Measurements from ENCODE around the gene ATP4A.

Gene ATP4A

GRCh38 chr19:35522745-35523327, 40.6 kb downstream of the ATP4A start:
- DNase-seq: no peak

GRCh38 chr19:35521124-35521743, 42.2 kb downstream of the ATP4A start:
- DNase-seq: no peak

- no peak for DNase-seq
Measured at GRCh38 chr19:35519291-35519690, 44.2 kb downstream of the ATP4A start.

- DNase-seq: no peak
Measured at GRCh38 chr19:35518313-35518712, 45.1 kb downstream of the ATP4A start.

- DNase-seq: no peak
Measured at GRCh38 chr19:35517342-35517741, 46.1 kb downstream of the ATP4A start.

GRCh38 chr19:35516310-35516709, 47.1 kb downstream of the ATP4A start:
- no peak for DNase-seq

GRCh38 chr19:35514282-35514809, 49.1 kb downstream of the ATP4A start:
- no peak for DNase-seq

GRCh38 chr19:35513628-35514281, 49.7 kb downstream of the ATP4A start, which contains the start of gene DMKN:
Gene DMKN, minus strand, starts transcription at chr19:35513649. Its CDS starts 174 bp downstream, at chr19:35513475.
- no peak for DNase-seq

GRCh38 chr19:35512831-35513627, 50.4 kb downstream of the ATP4A start:
- no peak for DNase-seq

- DNase-seq: no peak
Measured at GRCh38 chr19:35511337-35511736, 52.1 kb downstream of the ATP4A start.

- DNase-seq: no peak
Measured at GRCh38 chr19:35510626-35510964, 52.9 kb downstream of the ATP4A start.

GRCh38 chr19:35509861-35510625, 53.4 kb downstream of the ATP4A start:
- DNase-seq: peak; percentile 81

- DNase-seq: peak; percentile 29
Measured at GRCh38 chr19:35509018-35509652, 54.3 kb downstream of the ATP4A start.

GRCh38 chr19:35508129-35508528, 55.3 kb downstream of the ATP4A start:
- no peak for DNase-seq

- DNase-seq: no peak
Measured at GRCh38 chr19:35507561-35507960, 55.9 kb downstream of the ATP4A start.

- DNase-seq: no peak
Measured at GRCh38 chr19:35506011-35506410, 57.4 kb downstream of the ATP4A start.

- DNase-seq: no peak
Measured at GRCh38 chr19:35502751-35503150, 60.7 kb downstream of the ATP4A start.

- DNase-seq: no peak
Measured at GRCh38 chr19:35501684-35502083, 61.8 kb downstream of the ATP4A start.

GRCh38 chr19:35500611-35501010, 62.8 kb downstream of the ATP4A start:
- DNase-seq: no peak
